GM18858 (cell line): ENCODE results near the gene SFRP5.

Experiments used
- ATAC-seq: cut with Tn5 transposase; IDR thresholded peaks from one replicate; pipeline ENCODE4 v1.9.1; 2021; ENCODE audit not compliant: unreplicated experiment

Gene SFRP5

DNA sequence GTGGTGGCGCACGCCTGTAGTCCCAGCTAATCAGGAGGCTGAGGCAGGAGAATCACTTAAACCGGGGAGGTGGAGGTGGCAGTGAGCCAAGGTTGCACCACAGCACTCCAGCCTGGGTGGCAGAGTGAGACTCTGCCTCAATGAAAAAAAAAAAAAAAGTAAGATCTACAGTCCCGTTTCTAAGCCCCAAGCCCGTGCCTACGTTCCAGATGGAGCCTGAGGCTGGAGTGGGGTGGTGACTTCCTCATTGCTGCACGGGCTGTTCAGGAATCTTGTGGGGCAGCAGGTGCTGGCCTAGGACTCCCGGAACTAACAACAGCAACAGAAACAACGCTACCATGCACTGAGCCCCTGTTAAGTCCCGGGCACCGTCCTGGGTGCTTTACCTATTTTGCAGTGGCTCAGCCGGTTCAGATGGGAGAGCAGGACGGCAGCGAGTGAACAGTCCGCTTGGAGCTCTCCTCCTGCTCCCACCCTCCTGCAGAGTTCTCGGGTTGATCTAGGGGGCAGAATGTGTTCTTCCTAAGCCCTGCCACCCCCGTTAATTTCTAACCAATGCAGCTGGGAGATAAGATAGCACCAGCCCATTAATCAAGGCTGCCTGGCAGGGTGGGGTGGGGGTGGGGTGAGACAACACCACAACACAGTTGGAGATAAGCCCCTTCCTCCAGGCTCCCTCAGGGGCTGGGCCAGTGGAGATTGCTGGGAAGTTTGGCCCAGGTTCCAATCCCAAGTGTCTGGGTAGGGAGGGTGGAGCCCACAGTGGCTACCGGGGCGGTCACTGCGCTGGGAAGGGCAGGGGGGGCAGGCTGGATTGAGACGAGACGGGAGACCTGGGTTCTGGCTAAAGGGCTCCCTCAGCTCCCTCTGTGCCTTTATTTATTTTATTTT is 17.0 kb upstream of the SFRP5 start:
- ATAC-seq, result no peak

DNA sequence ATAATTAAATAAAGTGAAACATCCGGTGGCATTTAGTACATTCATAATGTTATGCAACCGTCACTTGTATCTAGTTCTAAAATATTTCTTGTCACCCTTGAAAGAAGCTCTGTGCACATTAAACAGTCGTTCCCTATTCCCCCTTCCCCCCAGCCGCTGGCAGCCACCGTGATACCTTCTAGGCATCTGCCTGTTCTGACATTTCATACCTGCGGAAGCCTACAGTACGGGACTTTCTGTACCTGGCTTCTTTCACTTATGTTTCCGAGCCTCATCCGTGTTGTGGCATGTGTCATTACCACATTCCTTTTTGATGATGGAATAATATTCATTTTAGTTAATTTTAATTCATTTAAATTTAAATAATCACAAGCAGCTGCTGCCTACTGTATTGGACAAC is 13.9 kb upstream of the SFRP5 start:
- no peak for ATAC-seq

DNA sequence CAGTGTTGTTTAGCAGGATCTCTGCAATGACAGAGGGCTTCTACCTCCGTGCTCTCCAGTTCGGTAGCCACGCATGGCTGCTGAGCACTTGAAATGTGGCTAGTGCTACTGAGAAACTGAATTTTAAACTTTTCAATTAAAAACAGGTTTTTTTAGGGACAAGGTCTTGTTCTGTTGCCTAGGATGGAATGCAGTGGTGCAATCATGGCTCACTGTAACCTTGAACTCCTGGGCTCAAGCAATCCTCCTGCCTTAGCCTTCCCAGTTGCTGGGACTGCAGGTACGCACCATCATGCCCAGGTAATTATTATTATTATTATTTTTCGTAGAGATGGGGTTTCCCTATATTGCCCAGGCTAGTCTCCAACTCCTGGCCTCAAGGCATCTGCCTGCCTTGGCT is 13.4 kb upstream of the SFRP5 start:
- no peak for ATAC-seq

DNA sequence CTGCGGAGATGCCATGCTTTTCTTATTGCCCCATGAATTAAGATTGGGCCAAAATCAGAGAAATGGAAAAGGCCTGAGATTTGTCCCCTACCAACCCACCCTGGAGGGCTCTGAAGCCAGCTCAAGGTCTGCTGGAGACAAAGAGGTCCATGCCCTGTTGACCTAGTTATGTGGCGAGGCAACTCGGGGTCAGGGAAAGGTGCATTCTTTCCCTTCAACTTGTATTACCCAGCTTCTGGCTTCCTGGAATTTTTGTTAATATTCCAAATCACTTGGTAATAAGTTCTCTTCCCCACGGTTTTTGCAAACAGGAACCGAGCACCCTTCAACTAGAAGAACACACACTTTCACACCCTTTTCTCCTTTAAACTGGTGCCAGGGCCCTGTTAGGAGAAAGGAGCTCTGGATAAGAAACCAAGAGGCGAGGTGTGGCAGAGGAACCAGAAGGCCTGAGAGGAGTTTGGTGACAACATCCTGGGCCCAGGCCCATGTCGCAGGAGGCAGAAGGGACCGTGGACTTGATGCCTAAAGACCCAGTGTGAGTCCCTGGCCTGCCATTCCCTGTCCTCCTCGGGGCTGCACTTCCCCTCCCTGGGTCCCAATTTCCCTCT is 12.5 kb upstream of the SFRP5 start:
- no peak for ATAC-seq

DNA sequence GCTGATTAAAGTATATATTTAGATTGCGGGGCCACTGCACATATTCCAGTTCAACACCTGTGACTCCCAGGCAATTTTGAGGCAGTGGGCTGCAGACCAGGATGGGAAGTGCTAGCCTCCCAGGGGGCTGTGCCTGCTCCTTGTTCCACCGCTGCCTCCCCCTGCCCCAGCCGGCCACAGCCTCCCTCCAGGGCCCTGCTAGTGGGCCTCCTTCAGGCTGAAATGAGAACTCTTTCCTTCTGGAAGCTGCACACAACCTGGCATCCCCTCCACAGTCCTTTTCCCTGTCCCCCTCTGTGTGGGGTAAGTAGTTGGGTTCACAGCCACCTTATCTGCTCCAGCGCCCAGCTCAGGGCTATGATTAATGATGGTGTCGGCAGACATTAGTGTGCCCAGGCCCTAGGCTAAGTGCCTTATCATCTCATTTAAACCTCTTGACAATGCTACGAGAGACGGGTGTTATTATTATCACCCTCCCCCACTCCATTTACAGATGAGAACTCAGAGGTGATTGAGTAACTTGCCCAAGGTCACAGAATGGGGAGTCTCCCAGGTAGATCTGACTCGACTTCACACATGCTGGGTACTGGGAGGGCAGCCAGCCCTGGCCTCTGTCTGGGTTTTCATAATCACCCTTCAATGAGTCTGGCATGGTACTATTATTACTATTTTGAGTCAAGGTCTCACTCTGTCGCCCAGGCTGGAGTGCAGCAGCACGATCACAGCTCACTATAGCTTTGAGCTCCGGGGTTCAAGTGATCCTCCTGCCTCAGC is 10.8 kb upstream of the SFRP5 start:
- no peak for ATAC-seq

DNA sequence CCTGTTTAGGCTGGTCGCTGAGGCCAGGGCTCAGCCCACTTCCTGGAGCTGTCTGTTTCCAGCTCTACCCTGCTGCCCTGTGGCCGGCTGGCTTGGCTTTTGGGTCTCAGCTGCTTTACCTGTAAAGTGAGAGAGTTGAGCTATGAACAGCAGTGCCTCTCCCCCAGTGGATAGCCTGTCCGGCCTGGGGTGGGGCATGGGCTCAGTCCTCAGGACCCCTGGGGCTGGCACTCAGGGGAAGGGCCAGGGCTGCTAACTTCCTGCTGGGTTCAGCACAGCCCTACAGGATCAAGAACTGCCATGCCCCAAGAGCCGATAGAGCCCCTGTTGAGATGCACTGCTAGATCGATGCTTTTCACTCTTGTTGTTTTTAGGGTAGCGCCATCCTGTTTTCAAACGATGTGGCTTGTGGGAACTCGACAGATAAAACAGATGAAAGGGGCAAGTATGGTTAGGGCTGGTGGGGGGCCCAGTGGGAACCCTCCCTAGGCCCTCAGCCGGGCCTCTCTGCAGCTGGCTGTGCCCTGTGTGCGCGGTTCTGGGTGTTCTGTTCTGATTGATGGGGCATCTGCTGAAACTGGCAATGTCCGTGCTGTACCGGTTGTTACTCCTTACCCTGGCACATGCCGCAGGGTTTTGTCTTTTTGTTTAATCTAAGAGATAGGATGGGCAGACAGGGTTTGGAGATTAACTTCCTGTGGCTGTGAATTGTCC is 10.0 kb upstream of the SFRP5 start:
- ATAC-seq, result no peak

DNA sequence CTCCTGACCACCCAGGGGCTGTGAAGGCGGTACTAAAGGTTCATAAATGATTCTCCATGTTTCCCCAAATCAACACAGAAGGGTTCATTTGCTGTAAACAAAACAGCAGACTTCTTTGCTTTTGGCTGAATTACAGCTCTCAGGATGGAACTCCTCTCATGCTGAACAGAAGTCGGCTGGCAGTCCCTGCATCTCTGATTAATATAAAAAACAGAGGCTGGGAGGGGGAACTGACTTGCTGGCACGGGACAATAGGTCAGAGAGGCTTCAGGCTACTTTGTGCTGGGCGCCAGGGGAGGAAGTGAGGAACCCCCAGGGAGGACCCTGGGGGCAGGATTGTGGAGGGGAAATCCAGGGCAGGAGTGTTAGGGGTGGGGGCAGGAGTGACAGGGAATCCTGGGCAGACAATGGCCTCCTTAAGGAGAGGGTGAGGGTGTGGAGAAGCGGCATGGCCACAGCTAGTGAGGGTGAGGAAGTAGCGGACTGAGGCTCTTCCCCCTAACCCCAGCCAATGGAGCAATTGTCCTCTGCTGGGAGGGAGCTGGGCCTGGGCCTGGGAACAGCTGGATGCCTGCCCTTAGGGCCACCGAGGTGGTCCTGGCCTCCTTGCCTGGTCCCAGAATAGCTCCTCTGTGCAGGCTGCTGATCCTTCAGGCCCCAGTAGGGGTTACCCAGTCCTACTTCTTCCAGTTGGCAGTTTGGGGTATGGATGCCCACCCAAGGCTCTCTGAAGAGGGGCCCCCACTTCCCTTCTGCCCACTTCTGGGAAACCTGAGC is 9.2 kb upstream of the SFRP5 start:
- ATAC-seq, result no peak

DNA sequence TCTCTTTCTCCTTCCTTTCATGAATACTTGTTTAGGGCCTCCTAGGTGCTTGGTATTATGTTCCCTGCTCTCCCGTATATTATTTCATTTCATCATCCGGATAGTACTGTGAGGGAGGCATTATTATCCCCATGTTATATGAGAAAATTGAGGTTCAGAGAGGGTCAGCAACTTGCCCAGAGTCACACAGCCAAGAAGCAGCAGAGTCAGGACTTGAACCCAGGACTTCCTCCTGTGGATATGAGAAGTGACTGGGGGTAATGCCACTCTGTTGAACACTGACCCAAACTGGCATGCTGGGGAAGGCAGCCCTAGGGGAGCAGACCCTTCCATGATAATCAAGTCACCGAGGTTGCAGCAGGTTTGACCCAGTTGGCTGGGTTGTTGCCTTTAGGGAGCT is 8.2 kb upstream of the SFRP5 start:
- no peak for ATAC-seq

DNA sequence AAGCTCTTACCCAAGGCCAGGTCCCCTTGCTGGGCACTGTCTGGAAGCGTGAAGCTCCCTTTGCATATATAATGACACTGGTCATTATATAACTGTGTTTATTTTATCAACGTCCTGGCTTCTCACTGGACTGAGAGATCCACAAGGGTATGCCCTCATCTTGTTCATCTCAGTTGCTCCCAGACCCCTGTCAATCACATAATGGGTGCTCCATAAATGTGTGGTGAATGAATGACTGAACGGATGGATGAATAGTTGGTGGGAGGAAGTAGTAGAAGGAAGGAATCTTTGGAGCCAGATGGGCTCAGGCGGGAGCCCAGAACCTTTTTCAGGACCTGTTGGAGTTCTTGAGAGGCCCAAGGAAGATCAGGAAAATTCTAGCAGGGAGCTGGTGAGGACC is 7.7 kb upstream of the SFRP5 start:
- ATAC-seq, result no peak

DNA sequence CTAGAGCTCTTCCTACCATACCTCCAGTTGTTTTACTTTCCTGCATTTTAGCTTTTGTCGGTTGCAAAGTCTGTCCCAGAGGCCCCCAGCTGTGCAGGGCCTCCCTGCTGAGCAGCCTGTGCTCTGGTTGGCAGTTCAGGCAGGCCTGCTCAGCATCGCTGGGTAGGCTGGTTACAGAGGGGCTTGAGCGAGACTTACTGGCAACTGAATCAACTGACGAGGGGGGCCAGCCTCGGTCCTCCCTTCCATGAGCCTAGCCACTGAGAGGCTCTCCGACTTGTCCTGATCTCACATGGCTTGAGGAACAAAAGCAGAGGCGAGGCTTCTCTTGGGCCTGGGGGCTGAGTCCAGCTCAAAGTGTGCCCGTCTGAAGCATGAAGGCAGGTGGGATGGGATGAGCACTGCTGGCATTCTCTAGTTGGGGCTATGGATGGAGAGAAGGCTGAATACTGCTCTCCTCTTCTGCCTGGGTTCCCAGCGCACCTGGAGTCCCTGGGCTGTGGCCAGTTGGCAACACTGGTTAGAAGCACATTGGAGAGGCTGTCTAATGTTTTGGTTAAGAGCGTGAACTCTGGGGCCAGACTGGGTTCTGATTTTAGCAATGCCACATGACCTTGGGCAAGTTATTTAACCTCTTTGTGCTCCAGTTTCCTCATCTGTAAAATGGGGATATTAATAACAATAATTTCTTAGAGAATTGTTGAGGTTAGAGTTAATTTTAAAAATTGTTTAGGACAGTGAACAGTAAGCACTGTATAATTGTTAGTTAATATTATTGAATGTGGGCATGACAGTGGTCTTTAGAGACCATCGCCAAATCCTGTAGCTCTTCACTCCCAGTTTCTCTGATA is 6.9 kb upstream of the SFRP5 start:
- ATAC-seq, result no peak

DNA sequence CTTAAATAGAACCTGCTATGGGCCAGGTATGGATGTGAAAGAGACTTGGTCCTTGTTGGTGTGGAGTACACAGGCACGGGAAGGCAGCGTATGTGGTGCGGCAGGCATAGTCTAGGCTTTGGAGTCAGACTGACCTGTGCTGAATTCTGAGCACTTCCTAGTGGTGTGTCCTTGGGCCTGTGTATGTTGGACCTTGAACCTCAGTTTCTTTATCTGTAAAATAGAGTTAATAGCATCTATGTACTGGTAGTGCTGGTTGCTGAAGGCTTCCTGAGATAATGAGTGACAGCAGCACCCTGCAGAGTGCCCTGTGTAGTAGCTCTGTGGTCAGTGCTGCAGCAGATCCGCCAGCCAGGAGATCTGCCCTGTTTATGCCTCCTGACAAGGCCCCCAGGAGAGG is 5.3 kb upstream of the SFRP5 start:
- ATAC-seq, result no peak

DNA sequence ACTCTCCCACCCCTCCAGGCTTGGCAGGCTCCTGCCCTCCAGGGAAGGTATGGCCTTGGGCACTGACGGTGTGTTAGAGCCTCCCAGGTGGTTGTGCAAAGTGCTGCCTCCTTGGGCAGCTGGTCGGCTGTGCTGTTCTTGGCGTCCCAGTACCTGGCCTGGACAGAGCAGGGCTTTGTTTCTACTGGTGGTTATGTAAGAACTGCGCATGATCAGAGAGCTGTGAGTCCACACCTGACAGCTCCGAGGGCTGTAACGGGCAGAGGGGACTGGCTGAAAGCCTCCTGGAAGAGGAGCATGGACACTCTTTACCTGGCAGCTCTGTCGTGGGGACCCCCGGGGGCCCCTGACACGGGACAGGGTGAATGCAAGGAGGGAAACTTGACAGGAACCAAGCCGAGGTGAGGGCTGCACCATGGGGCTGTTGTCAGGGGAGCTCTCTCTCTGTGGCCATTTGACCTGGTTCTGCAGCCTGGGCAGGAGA is 3.1 kb upstream of the SFRP5 start:
- ATAC-seq, result no peak

DNA sequence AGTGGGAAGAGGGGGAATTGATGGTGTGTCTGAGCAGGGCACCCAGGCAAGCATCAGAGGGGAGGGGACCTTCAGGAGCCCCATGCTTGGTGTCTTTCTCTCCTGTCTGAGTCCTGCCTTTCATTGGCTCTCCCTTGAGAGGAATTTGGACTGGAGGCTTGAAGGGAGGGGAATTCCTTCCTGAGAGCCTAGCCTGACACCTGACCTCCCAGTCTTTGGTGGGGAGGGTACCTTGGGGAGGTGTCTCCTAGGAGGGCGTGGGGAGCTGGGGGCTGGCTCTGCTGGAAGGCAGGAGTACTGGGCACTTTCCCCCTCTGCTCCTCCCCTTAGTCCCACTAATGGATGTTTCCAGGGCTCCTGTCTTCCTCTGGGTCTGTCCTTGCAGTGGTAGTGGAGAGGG is 1.3 kb upstream of the SFRP5 start:
- no peak for ATAC-seq

DNA sequence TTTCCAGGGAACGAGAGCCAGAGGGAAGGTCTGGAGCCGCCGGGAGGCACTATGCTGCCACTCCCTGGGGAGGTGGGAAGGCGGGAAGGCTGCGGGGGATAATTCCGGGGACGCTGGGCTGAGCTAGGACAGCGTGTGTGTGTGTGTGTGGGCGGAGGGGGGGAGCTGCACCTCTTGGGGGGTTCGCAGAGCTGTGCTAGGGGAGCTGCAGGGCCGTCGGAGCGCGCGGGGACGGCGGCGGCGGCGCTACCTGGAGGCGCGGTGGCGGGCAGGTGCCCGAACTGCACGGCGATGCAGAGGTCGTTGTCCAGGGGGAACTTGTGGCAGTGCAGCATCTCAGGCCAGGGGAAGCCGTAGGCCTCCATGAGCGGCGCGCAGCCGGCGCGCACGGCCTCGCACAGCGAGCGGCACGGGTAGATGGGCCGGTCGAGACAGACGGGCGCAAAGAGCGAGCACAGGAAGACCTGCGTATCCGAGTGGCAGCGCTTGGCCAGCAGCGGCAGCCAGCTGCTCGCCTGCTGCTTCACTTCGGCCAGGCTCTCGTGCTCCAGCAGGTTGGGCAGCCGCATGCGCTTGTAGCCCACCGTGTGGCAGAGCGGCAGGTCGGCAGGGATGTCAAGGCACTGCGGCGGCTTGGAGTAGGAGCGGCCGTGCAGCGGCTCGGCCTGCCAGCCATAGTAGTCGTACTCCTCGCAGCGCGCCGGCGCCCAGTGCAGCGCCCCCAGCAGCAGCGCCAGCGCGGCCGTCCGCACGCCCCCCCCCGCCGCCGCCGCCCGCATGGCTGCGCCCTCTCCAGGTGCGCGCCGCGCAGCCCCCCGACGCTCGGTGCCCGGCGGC is 526 bp downstream of the SFRP5 start:
- no peak for ATAC-seq

DNA sequence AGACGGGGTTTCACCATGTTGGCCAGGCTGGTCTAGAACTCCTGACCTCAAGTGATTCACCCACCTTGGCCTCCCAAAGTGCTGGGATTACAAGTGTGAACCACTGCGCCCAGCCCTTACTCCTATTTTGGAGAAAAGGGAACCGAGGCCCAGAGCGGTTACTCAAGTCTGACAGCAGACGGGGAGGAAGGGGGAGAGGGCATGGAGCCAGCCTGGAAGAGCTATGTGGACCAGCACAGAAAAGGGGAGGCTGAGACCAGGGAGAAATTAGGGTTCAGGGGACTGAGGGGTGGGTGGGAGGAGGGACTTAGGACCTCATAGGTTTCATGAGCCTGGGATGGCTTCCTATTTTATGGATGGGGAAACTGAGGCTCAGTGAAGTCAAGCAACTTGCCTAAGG is 1.5 kb downstream of the SFRP5 start:
- no peak for ATAC-seq

DNA sequence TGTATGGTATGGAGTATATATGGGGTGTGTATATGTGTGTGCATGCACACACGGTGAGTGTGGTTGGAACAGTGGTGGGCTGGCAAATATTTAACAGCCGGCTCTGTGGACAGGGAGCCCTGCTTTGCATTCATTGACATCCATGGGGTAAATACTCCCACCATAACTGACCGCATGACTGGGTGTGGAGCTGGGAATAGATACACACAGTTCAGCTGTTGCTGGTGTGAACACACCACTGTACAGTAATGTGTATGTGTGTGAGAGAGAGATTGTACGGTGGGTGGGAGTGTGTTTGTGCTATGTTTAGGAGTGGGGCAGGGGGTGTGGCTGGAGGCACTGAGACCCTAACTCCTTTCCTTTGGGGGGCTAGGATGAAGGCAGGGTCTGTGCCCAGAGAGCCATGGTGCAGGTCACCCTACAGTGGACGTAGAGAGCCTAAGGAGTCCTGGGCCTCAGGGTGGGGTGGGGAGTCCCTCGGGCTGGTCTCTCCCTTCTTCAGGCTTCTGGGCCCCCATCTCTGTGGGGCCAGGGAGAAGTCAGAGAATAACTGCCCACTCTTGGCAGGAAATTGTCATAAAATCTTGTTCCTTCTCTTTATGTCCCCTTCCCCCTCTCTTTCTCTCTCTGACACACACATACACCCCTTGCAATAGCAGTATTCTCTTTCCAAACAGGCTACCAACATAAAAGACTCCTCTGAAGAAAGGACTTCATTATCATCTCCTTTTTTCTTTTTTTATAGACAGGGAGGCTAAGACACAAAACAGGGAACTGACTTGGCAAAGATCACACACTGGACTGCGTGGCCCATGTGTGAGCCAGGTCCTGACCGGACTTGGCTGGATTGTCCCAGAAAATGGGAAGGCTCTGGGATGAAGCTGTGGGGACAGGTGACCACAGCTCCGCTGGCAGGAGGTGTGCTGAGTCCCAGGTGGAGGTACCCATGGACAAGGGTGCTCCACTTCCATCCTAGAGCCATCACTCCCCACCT is 3.2 kb downstream of the SFRP5 start:
- ATAC-seq, result no peak
